ENCODE measurements around the gene ZNF48. TPM values are rescaled to one million over a fixed set of nuclear protein-coding genes. Genes with fewer than 3 reads are reported as not detected.

Gene ZNF48
- total RNA-seq, 4 donors from 2014 or later = 5.8 to 10.5 (median 7.0) TPM; not detected in 1

DNA sequence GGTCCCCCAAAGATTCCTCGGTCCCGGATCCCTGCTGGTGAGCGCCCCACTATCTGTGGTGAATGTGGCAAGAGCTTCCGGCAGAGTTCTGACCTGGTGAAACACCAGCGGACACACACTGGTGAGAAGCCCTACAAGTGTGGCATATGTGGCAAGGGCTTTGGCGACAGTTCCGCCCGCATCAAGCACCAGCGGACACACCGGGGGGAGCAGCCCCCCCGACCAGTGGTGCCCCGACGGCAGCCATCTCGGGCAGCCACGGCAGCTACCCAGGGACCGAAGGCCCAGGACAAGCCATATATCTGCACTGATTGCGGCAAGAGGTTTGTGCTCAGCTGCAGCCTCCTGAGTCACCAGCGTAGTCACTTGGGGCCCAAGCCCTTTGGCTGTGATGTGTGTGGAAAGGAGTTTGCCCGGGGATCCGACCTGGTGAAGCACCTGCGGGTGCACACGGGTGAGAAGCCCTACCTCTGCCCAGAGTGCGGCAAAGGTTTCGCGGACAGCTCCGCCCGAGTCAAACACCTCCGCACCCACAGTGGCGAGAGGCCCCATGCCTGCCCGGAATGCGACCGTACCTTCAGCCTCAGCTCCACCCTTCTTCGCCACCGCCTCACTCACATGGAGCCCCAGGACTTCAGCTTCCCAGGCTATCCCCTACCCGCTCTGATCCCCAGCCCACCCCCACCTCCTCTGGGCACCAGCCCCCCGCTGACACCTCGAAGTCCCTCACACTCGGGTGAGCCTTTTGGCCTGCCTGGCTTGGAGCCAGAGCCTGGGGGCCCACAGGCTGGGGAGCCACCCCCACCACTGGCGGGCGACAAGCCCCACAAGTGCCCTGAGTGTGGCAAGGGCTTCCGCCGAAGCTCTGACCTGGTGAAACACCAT lies 2.8 kb downstream of the ZNF48 start:
- in situ Hi-C loops (cut with MboI; ENCODE audit: low pct_ligation_motif_present in 1 of 4, low pct_unique_long_range_greater_than_20kb in 1 of 4, low sequenced_read_pairs in 3 of 4) = no loop called here
- no peaks in the 10 kb centered on the region for H3K9me3 ChIP-seq
- intact Hi-C loops (cut with DNase I; ENCODE audit: low total_unique reads) = no loop called here
- no peaks in the 10 kb centered on the region for H3K27me3 ChIP-seq
- WGBS, 2 donors (ENCODE audit: low coverage in 1 of 2) = 94% methylated on average over 39 of the region's 42 CpGs; no CpG with 5 or more reads in 1 of the 2 donors
- H3K4me3 ChIP-seq = no peak overlapping the region
- peak overlapping the region in 2 of 4 donors; percentile 80 to 87 for H3K27ac ChIP-seq
- peaks cover 0 to 6% (median 0%) of the 10 kb centered on the region in 4 donors for H3K36me3 ChIP-seq
- peaks cover 24 to 50% (median 26%) of the 10 kb centered on the region in 4 donors for H3K4me1 ChIP-seq
- no peak for TF ChIP-seq POLR2A (IDR thresholded peaks at IDR 0.05)
- no peak for TF ChIP-seq EP300 (IDR thresholded peaks at IDR 0.05; ENCODE audit: low read depth)
- TF ChIP-seq, protein P1, sequence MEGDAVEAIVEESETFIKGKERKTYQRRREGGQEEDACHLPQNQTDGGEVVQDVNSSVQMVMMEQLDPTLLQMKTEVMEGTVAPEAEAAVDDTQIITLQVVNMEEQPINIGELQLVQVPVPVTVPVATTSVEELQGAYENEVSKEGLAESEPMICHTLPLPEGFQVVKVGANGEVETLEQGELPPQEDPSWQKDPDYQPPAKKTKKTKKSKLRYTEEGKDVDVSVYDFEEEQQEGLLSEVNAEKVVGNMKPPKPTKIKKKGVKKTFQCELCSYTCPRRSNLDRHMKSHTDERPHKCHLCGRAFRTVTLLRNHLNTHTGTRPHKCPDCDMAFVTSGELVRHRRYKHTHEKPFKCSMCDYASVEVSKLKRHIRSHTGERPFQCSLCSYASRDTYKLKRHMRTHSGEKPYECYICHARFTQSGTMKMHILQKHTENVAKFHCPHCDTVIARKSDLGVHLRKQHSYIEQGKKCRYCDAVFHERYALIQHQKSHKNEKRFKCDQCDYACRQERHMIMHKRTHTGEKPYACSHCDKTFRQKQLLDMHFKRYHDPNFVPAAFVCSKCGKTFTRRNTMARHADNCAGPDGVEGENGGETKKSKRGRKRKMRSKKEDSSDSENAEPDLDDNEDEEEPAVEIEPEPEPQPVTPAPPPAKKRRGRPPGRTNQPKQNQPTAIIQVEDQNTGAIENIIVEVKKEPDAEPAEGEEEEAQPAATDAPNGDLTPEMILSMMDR (IDR thresholded peaks at IDR 0.05) = no peak
- no peak for TF ChIP-seq POLR2AphosphoS5 (IDR thresholded peaks at IDR 0.05)
- no peak for DNase-seq

DNA sequence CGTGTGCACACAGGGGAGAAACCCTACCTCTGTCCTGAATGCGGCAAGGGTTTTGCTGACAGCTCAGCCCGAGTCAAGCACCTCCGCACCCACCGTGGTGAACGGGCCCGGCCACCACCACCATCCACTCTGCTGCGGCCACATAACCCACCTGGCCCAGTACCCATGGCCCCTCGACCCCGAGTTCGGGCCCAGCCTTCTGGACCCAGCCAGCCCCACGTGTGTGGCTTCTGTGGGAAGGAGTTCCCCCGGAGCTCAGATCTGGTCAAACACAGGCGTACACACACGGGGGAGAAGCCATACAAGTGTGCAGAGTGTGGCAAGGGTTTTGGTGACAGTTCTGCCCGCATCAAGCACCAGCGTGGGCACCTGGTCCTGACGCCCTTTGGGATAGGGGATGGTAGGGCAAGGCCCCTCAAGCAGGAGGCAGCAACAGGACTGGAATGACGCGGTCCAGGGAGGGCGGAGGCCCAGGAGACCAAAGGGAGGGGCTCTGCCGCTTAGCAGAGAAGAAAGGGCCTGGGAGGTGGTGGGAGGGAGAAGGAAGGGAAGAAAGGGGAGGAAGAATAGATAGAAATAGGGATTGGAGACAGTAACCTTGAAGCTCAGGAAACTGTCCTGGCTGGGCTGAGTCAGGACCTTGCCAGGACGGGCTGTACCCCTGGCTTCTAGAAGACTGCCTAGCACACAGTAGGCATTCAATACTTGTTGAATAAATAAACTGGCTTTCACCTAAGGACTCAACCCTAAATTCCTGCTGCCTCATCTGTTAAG lies 3.6 kb downstream of the ZNF48 start:
- Histone ChIP-seq H3K9me3 (no peaks in the 10 kb centered on the region), H3K27ac (peak overlapping the region; percentile 80 to 91 (median 86)), H3K36me3 (peaks cover 0 to 6% (median 0%) of the 10 kb centered on the region in 4 donors), H3K27me3 (no peaks in the 10 kb centered on the region), H3K4me3 (no peak overlapping the region), H3K4me1 (peaks cover 24 to 50% (median 26%) of the 10 kb centered on the region in 4 donors)
- TF ChIP-seq, protein P1 (IDR thresholded peaks at IDR 0.05) = no peak
- TF ChIP-seq POLR2AphosphoS5 (IDR thresholded peaks at IDR 0.05) (no peak), EP300 (IDR thresholded peaks at IDR 0.05; ENCODE audit: low read depth) (no peak), POLR2A (IDR thresholded peaks at IDR 0.05) (no peak)
- WGBS, 2 donors (ENCODE audit: low coverage in 1 of 2) = 71 to 86% methylated on average over 5 to 22 of the region's 23 CpGs
- in situ Hi-C loops (cut with MboI; ENCODE audit: low pct_ligation_motif_present in 1 of 4, low pct_unique_long_range_greater_than_20kb in 1 of 4, low sequenced_read_pairs in 3 of 4) = no loop called here
- DNase-seq = no peak
- intact Hi-C loops (cut with DNase I; ENCODE audit: low total_unique reads) = no loop called here

DNA sequence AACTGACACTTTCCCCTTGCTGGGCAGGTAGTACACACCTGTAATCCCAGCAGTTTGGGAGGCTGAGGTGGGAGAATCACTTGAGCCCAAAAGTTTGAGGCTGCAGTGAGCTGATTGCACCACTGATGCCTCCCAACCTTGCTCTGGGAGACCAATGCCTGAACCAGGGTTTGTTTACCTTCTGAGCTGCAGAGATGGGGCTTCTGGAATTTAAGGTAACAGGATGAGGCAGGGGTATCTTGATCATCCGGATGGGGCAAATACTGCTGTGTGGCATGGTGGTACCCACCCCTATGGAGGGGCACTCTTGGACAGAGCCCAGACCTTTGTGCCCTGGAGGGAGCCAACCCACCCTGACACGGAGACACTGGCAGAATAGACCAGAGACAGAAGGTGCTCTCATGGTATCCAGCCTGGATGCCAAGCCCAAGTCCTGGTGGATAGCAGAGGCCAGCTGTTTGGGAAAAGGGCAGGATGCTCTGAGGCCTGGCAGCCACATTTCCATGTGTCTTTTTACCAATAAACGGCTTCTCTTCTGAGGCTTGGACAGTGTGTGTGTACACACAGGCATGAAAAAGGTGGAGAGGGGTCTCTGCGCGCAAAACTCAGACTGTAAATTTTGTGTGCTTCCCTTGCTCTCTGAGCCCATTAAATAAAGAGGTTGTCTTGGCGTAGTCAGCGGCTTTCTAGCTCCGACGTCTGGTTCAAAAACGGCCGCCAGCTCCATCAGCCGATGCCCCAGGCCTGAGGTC lies 4.4 kb downstream of the ZNF48 start:
- in situ Hi-C loops (cut with MboI; ENCODE audit: low pct_ligation_motif_present in 1 of 4, low pct_unique_long_range_greater_than_20kb in 1 of 4, low sequenced_read_pairs in 3 of 4) (loop anchor here (25.0 kb wide), 2 partner anchors 287 to 312 kb away; partner anchors contain the start of genes GDPD3 (in 2 of the 4), MAPK3 (in 2 of the 4), PPP4C (in 2 of the 4) and TBX6 (in 2 of the 4)), intact Hi-C loops (cut with DNase I; ENCODE audit: low total_unique reads) (loop anchor here (2.0 kb wide), 1 partner anchor 45 kb away; the partner anchor contains the start of gene CD2BP2)
- TF ChIP-seq EP300 (IDR thresholded peaks at IDR 0.05; ENCODE audit: low read depth) (no peak), POLR2A (IDR thresholded peaks at IDR 0.05) (no peak), POLR2AphosphoS5 (IDR thresholded peaks at IDR 0.05) (no peak)
- TF ChIP-seq, protein P1 (IDR thresholded peaks at IDR 0.05) = no peak
- Histone ChIP-seq H3K27me3 (no peaks in the 10 kb centered on the region), H3K36me3 (peaks cover 0 to 6% (median 0%) of the 10 kb centered on the region in 4 donors), H3K4me1 (peaks cover 22 to 43% (median 24%) of the 10 kb centered on the region in 4 donors), H3K27ac (peak overlapping the region; percentile 80 to 91 (median 86)), H3K4me3 (peak overlapping the region; percentile 39 to 92 (median 54)), H3K9me3 (no peaks in the 10 kb centered on the region)
- no peak for DNase-seq
- WGBS, 2 donors (ENCODE audit: low coverage in 1 of 2) = 16% methylated on average over 12 of the region's 12 CpGs; no CpG with 5 or more reads in 1 of the 2 donors

Measured in transverse colon (tissue), 4 donors.